IPS DF 4.7 (cell line): ENCODE results near the gene PLPP2.

Experiments used
- DNase-seq: peaks from one replicate; pipeline ENCODE4 v3.0.0-alpha.2; 2013; ENCODE audit warnings: low spot score; ENCODE audit errors: extremely low read depth

Gene PLPP2

DNA sequence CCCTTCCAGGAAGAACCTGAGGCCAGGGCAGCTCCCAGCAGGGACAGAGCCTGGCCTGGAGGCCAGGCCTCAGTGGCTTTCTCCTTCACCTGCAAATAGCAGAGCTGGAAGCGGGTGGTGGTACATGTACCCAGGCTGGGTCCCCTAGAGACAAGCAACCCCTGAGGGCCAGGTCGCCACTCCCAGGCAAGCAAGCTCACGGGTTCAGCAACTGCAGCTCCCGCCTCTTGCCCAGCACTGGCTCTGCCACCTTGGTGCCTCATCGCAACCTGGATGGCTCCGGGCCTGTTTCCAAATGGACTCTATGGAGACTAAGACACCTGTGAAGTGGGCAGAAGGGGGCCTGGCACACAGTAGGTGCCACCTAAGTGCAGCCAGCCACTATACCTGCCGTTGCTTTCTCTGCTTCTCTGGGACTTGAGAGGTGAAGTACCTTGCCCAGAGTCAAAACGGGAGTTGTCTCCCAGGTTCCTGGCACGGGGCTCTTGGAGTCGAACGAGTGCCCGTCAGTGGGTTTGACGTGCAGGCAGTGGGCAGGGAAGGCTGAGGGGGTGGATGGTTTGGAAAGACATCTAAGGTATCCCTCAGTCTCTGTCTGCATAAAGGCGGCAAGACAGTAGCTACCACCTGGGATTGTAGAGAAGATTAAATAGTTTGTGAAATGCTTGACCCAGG, 2.4 kb upstream of the PLPP2 start:
- no peak for DNase-seq

DNA sequence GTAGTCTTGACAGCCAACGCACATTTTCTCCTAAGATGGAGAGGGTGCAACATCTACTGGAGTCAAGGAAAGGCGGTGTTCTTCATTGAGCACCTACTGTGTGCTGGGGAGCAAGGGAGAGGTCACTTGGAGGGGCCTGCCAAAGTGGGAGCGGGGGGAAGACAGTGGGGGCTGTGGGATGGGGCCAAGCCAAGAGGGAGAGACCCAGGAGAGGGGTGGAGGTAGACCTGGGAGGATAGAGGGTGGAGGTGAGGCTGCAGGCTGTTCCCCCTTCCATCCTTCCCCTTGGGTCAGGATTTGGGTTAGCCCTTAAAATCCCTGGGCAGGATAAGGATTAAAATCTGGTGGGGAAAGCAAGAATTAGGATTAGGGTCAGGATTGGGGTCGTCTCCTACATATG, 1.7 kb upstream of the PLPP2 start:
- no peak for DNase-seq

DNA sequence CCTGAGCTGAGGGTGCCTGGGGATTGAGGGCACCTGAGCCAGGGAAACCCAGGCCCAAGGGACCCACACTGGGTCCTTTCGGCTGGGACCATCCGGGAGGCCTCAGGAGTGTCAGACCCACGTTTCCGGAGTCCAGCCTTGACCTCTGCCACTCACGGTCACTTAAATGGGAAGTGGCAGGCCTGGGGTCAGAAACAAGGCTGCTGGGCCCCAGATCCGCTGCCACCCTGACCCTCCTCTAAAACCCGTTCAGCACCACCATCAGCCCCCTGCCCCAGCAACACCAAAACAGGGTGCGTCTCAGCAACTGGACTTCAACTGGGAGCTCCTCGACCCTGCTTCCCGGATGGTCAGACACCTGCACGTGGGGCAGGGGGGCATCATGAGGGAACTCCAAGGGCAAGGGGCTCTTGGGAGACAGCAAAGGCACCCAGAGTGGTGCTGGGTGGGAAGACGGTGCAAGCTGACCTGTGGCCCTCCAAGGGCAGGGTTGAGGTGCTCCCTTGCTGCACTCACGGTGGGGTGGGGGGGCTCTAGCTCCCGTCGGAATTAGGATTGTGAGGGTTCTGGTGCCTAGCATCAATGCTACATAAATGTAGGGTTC, 1.2 kb upstream of the PLPP2 start:
- DNase-seq = no peak

DNA sequence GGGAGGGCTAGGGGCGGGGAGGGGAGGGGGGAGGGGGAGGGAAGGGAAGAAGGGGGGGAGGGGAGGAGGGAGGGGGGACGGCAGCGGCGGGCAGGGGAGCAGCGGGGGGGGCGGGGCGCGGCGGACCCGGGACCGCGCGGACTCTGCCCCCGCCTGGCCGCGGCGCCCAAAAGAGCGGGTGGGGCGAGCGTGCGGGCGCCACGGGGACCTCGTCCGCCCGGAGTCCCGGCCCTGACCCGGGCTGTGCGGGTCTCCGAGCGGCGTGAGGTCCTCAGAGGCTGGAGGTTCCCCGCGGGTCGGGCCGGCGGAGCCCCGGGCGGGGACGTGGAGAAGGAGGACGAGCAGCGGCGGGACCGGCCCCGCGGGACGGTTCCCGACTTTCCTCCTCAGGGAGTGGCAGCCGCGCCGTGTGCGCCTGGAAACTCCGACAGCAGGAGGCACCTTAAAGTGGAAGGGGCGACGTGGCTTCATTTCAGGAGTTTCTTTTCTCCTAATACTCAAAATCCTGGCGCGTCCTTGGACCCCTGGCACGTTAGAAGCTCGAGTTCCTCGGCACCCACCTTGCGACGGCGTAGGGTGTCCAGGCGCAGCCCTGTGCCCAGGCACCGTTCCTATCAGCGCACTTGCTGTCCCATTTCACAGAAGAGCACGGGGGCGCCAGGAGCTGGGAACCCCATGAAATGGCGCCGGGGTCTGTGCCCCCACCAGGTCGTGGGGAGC, 518 bp upstream of the PLPP2 start:
- DNase-seq = no peak

DNA sequence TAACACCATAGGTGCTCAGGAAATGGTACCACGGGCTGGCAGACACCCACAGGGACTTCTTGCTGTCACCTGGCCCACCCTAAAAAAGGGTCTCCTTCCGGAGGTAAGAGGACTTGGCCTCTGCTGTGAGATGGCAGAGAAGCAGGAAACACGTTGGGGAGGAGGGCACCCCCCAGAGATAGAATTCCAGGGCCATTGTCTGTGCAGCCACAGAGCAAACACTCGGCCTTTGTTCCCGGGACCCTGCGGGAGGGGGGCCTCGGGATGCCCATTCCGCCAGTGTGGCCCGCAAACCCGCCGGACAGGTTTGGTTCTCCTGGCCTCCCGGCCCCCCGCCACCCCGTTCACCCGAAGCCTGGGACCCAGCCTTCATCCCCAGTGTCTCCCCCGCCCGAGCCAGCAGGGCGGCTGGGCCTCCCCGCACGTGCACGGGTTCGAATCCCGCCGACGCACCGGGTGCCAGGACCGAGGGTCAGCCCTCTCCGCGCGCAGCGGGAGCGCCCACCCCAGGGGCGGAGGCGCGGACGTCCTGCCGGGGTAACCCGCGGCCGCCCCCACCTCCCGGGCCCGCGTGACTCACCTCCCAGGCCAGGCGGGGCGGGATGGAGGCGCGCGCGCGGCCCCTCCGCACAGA, 714 bp downstream of the PLPP2 start:
- DNase-seq = no peak

DNA sequence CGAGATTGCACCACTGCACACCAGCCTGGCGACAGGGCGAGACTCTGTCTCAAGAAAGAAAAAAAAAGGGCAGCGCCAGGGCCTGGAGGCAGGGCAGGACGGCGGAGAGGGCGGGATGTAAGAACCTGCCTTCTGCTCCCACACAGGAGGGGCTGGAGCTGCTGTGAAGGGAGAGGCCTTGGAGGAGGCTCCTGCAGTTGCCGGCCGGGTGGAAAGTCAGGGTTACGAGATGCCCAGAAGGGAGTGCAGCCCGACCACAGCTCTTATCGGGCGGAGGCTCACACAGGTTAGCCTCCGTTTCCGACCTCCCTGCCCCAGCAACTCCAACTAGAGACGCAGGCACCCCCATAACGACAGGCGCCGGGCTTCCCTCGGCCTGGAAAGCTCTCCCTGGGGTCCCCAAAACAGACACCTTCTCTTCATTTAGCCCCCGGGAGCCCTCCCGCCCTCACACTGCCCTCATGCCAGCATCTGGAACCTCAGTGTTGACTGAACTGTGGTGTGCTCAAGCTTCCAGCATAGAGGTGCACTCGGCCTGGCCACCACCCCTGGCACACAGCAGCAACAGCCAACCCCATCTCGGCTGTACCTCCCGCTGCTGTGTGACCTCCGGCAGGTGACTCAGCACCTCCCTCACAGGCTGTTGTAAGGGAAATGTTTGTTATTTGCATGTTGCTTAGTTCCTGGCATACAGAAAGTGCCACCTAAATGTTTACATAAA, 1.4 kb downstream of the PLPP2 start:
- DNase-seq = peak; percentile 69

DNA sequence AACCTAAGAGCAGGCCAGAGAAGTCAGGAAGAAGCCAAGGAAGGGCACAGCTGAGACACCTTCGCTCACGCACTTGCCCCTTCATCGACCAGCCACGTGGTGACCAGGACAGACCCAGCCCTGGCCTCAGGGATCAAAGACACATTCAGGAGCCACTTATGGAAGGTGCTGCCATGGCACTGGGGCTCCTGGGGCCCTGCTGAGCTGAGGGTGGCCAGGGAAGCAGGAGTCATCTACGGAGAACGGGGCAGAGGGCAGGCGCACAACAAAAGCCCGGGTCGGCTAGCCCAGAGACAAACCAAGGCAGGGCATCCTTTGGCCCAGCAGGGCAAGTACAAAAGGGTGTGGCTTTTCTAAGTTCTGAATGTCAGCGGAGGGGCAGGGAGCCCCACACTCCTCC, 2.3 kb downstream of the PLPP2 start:
- no peak for DNase-seq

DNA sequence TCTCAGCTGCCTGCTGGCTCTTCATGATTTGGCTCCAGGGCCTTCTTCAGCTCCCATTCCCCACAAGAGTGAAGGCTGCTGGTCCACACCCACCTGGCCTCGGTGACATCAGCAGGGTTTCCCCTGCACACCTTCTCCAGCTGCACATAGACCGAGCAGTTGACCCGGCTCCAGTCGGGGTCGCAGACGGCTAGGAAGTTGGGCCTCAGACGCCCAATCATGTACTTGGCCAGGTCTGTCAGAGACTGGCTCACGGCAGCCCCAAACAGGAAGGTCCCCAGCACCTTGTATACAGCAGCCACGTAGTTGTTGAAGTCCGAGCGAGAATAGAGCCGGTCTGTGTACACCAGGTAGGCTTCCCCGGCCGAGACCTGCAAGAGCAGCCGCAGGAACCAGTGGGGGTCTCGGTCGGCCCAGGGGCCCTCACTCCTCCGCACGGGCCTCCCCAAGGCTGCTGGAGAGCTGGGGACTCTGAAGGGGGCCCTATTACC, 3.8 kb downstream of the PLPP2 start:
- no peak for DNase-seq

DNA sequence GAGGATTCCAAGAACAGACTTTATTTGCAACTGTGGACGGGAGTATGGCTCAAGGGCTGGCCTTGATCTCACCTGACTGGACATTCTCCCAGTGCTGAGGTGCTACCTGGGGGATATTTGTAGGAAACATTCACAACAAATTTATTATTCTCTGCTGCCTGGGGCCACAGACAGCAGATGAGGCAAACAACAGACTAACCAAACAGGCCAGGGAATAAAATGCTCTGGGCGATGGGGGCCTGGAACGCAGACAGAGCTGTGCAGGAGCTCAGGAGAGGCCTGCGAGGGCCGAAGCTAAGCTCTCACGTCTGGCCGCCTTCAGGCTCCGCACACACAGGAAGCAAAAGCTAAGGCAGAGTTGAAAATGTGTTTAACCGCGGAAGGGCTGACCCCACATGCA, 7.8 kb downstream of the PLPP2 start:
- no peak for DNase-seq

DNA sequence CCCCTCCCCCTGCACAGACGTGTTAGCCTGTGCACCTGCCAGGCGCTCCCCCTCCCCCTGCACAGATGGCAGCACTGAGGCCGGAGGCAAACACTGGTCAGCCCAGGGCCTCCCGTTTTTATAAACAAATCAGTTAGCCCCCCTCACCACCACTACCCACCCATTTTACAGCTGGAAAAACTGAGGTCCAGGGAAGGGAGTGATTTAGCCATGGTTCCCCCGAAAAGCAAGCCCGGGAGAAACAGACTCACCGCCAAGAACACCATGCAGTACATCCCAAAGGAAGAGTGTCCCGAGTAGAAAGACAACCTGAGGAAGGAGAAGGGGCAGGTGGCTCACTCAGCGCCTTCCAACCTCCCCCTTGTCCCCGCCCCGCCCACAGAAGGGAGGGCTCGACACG, 8.7 kb downstream of the PLPP2 start:
- no peak for DNase-seq

DNA sequence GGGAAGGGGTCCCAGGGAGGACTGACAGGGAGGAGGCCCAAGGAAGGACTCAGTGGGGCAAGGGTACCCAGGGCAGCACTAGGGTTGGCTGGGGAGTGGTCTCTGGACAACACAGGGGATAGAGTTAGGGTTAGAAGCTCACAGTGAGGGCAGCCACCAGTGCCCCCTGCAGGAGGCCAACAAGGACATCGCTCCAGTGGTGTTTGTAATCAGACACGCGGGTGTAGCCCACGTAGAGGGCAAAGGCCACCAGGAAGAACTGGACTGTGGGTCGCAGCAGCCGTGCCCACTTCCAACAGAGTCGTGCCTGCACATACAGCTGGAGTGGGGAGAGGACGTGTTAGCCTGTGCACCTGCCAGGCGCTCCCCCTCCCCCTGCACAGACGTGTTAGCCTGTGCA, 9.2 kb downstream of the PLPP2 start:
- DNase-seq = no peak

DNA sequence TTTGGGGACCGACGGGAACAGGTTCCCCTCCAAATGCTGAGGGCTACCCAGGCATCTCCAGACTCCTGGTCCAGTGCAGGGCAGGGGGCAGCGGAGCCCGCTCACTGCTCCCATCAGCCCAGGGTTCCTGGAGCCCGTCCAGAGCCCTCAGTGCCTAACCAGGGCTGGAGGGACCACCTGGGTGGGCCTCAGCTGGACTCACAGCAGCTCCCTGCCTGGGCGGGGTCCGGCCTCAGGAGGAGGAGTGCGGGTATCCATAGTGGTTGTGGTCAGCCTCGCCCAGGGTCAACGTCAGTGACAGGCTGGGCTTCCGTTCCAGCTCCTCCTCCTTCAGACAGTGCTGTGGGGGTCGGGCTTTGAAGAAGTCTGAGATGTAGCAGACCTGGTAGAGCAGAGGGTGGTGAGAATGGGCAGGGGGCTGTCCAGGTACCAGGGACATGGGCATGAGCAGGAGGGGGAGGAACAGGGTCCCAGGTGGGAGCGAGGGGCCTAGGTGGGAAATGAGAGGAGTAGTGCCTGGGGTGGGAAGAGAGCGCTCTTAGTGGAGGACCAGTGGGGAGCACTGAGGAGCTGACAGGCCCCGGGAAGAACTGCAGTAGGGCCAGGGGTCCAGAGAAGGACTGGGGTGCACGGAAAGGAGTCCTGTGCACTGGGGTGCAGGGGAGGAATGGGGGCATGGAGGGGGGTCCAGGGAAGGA, 9.9 kb downstream of the PLPP2 start:
- no peak for DNase-seq

DNA sequence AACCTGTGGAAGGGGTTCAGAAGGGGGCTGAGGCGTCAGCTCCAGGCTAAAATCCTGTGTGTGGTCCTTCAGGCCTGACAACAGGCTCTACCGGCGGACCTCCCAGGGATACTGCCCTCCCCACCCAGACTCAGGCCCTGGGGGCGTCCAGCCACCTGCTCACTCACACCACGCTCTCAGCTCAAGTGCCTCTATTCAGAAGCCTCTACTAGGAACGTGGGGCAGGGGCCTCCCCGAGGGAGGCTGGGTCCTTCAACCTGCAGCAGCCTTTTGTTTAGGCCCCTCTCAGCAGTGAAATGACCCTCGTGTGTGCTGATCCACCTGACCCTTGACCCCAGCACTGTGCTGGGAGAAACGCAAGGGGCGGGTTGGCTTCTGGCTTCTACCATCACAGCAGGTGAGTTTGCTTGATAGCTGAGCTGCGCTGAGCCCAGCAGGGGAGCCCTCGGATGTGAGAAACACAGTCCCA, 10.6 kb downstream of the PLPP2 start:
- DNase-seq = no peak

DNA sequence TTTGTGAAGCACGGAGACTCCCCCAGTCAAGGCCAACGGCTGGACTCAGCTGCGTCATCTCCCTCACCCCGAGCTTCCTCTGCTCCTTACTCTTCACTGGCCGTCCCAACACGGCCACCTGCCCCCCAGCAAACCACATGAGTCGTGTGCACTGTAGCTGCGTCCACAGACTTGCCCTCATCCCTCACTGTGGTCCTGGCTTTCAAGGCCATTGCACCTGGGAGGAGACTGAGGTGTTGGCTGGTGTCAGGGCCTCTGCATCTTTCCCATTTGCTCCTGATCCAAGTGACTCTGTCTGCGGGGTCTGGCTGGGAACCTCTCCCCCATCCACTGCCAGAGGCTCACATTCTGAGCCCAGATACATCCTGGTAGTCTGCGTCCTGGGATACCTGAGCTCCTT, 11.5 kb downstream of the PLPP2 start:
- DNase-seq = no peak

DNA sequence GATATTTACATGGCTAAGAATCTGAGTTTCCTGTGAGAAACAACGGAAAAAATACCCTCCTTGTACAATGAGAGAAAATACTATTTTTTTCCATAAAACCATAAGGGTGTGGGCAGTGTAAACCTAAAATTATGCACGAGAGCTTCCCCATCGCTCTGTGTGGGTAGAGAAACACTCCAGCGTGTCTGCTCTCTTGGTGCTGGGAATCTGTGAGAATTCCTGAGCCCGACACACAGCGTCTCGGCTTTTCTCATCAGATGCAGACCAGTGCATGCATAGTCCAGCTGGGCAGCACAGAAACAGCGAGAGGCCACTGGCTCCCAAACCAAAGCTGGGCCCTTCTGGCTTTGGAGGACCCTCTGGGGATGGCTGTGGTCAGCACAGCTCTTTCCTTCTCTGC, 12.0 kb downstream of the PLPP2 start:
- no peak for DNase-seq

DNA sequence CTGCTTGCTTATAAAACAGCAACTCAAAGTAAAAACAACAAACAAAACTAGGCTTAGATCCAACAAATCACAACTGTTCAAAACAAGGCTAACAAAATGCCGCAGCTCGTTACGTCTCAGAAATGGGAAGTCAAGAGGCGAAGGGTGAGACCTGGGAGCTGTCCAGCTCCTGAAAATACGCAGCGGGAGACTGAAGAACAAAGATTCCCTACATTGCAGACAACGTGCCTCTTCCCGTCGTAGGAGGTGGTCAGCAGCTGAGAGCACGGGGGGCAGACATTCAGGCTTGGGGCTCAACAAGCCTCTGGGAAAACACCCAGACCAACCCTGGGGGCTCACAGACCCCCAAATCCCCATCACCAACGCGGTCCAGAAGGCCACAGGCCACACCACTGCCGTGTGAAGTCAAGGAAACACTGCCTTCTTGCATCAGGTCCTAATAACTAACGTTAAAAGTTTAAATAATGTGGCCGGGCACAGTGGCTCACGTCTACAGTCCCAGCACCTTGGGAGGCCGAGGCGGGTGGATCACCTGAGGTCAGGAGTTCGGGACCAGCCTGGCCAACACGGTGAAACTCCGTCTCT, 13.5 kb downstream of the PLPP2 start:
- DNase-seq = no peak

DNA sequence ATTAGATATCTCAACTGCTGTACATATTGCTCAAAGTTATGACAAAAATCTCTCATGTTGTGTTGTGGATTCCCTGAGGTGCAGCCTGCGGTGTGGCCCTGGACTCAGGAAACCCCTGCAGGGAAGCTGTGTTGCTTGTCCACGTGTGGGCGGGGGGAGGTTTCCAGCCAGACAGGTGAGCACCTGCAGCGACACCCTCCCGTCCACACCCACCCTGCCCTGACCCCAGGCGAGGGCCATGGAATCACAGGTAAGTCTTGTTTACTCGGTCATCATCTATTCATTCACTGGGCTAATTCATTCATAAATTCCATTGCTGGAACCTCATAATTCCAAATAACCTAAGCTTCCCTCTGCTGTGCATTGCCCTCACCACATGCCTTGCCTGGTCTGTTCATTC, 14.1 kb downstream of the PLPP2 start:
- no peak for DNase-seq

DNA sequence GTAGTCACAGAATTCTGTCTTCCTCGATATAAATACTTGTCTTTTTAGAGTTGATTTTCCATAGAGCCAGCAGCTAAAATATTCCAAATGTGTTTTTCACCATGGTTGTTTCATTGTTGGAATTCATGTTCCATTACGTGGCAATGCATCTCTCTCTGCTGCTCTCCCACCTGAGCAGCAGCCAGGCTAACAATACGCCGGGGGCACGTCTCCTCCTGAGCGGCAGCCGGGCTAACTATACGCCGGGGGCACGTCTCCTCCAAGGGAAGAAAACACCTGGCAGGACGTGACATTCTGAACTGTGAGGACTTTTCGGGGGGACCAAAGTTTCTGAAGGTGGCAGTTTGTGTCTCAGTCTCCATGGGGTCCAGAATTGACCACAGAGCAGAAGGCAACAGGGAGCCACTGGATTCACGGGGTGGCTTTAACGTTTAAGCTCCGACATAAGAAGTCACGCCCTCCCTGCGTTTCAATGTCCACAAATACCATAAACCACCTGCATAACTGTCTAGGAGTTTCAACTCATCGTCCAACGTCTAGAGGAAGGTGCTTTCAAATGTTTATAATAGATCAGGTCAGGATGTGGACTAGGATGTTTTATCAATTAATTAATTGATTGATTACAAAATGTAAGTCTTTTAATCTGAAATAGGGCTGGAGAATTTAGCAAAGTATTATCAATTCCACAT, 15.1 kb downstream of the PLPP2 start:
- no peak for DNase-seq

DNA sequence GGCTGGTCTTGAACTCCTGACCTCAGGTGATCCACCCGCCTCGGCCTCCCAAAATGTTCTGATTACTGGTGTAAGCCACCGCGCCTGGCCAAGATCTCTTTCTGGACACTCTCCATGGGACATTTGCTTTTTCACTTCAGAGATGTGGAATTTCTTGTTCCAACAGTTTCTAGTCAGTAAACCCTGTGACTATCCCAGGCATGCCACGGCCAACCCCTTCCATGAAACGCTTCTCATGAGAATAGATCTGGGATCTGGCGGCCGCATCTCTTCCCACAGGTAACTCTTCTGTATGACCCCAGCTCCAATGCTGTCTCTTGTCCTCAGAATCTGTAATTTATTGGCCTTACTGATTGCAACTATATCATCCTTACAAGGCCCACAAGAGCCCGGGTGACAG, 16.2 kb downstream of the PLPP2 start:
- no peak for DNase-seq

DNA sequence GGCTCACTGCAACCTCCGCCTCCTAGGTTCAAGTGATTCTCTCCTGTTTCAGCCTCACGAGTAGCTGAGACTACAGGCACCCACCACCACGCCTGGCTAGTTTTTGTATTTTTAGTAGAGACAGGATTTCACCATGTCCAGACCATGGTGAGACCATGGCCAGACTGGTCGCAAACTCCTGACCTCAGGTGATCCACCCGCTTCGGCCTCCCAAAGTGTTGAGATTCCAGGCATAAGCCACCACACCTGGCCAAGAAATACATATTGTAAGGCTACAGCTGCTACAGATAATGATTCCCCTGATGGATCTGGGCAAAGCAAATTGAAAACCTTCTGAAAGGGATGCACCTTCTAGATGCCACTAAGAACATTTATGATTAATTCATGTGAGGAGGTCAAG, 17.8 kb downstream of the PLPP2 start:
- no peak for DNase-seq
